ENCODE measurements around the gene PPAN.

PPAN gene

GRCh38 chr19:10092648-10093294 lies 13.4 kb upstream of the PPAN start:
- DNase-seq, result no peak

GRCh38 chr19:10093295-10094186 lies 12.6 kb upstream of the PPAN start:
- no peak for DNase-seq

- DNase-seq, result no peak
These were observed 10.6 kb upstream of the PPAN start for GRCh38 chr19:10095622-10095947.

GRCh38 chr19:10095948-10096614 lies 10.1 kb upstream of the PPAN start:
- DNase-seq, result peak; percentile 82

- DNase-seq, result no peak
These were observed 9.6 kb upstream of the PPAN start for GRCh38 chr19:10096615-10096963.

- no peak for DNase-seq
These were observed 5.9 kb upstream of the PPAN start for GRCh38 chr19:10100163-10100785.

- no peak for DNase-seq
These were observed 3.4 kb upstream of the PPAN start for GRCh38 chr19:10102787-10103236.

GRCh38 chr19:10104130-10104513 lies 2.0 kb upstream of the PPAN start:
- DNase-seq, result no peak

- DNase-seq, result no peak
These were observed 1.3 kb upstream of the PPAN start for GRCh38 chr19:10104665-10105508.

GRCh38 chr19:10105509-10106099 lies 558 bp upstream of the PPAN start:
- no peak for DNase-seq

- no peak for DNase-seq
These were observed 1.1 kb downstream of the PPAN start for GRCh38 chr19:10107254-10107653.

- DNase-seq, result no peak
These were observed 1.7 kb downstream of the PPAN start for GRCh38 chr19:10107817-10108367.

GRCh38 chr19:10109528-10109927 lies 3.4 kb downstream of the PPAN start:
- no peak for DNase-seq

- no peak for DNase-seq
These were observed 4.2 kb downstream of the PPAN start for GRCh38 chr19:10110076-10110971.

- DNase-seq, result no peak
These were observed 4.8 kb downstream of the PPAN start for GRCh38 chr19:10110972-10111317.

GRCh38 chr19:10111405-10111811 lies 5.2 kb downstream of the PPAN start, which contains the start of gene P2RY11:
P2RY11 (plus strand) TSS chr19:10111693; CDS start chr19:10111722, 29 bp downstream.
- no peak for DNase-seq

GRCh38 chr19:10112037-10112761 lies 6.0 kb downstream of the PPAN start:
- no peak for DNase-seq

GRCh38 chr19:10112895-10113591 lies 6.9 kb downstream of the PPAN start:
- no peak for DNase-seq

GRCh38 chr19:10113592-10113963 lies 7.4 kb downstream of the PPAN start:
- DNase-seq, result no peak
